Inferior parietal cortex (tissue), 1 donor: ENCODE measurements around the gene TMEM30B.

Experiments used
- DNase-seq: peaks from one replicate; pipeline ENCODE4 v3.0.0-alpha.2; 2016; ENCODE audit errors: extremely low spot score

The TMEM30B gene

GRCh38 chr14:61234215-61234916, 46.8 kb downstream of the TMEM30B start:
- no peak for DNase-seq

- no peak for DNase-seq
These were observed 47.6 kb downstream of the TMEM30B start for GRCh38 chr14:61233436-61233956.

GRCh38 chr14:61231810-61232209, 49.3 kb downstream of the TMEM30B start:
- no peak for DNase-seq

- DNase-seq, result no peak
These were observed 51.2 kb downstream of the TMEM30B start for GRCh38 chr14:61229981-61230380.

- no peak for DNase-seq
These were observed 51.7 kb downstream of the TMEM30B start for GRCh38 chr14:61229475-61229888.

GRCh38 chr14:61227884-61228591, 53.1 kb downstream of the TMEM30B start:
- DNase-seq, result no peak
